NCI-H187 treated with DMSO at 0.1 percent for 48 hours (cell line): Measurements from ENCODE around the gene RNF39.
"Not testable (repeated sequence)": the region's sequence is repeated elsewhere in the genome, so short reads cannot be mapped to it uniquely, and the experiment has no call there.

Experiments used
- DNase-seq: peaks from one replicate; lab custom pipeline; 2025; lab: John Stamatoyannopoulos, UW

RNF39 gene

GRCh38 chr6:30062471-30063178, 12.9 kb downstream of the RNF39 start:
- no peak for DNase-seq

GRCh38 chr6:30061858-30062458, 13.6 kb downstream of the RNF39 start:
- DNase-seq = no peak

GRCh38 chr6:30061092-30061857, 14.3 kb downstream of the RNF39 start, which contains the start of gene POLR1H:
Gene POLR1H, plus strand, starts transcription at chr6:30061265. Its CDS starts 260 bp downstream, at chr6:30061525.
- peak; percentile 78 for DNase-seq

- DNase-seq = no peak
Observed at GRCh38 chr6:30060606-30061091, 14.9 kb downstream of the RNF39 start.

- DNase-seq = no peak
Observed at GRCh38 chr6:30055513-30055912, 20.1 kb downstream of the RNF39 start.

GRCh38 chr6:30053682-30054081, 21.9 kb downstream of the RNF39 start:
- DNase-seq = no peak

GRCh38 chr6:30047220-30047619, 28.3 kb downstream of the RNF39 start:
- no peak for DNase-seq

- no peak for DNase-seq
Observed at GRCh38 chr6:30044630-30045029, 30.9 kb downstream of the RNF39 start.

GRCh38 chr6:30043744-30044143, 31.8 kb downstream of the RNF39 start:
- DNase-seq = no peak

GRCh38 chr6:30042914-30043313, 32.7 kb downstream of the RNF39 start:
- DNase-seq = no peak

- no peak for DNase-seq
Observed at GRCh38 chr6:30042476-30042875, 33.1 kb downstream of the RNF39 start.

GRCh38 chr6:30041821-30042220, 33.7 kb downstream of the RNF39 start:
- DNase-seq = no peak

- DNase-seq = no peak
Observed at GRCh38 chr6:30041221-30041620, 34.3 kb downstream of the RNF39 start.

GRCh38 chr6:30037182-30037788, 38.3 kb downstream of the RNF39 start:
- no peak for DNase-seq

GRCh38 chr6:30035784-30036183, 39.8 kb downstream of the RNF39 start:
- no peak for DNase-seq

GRCh38 chr6:30033440-30033839, 42.1 kb downstream of the RNF39 start:
- not testable (repeated sequence) for DNase-seq

- DNase-seq = no peak
Observed at GRCh38 chr6:30031381-30031780, 44.2 kb downstream of the RNF39 start.

- DNase-seq = no peak
Observed at GRCh38 chr6:30029588-30029987, 46.0 kb downstream of the RNF39 start.

- DNase-seq = no peak
Observed at GRCh38 chr6:30025186-30025585, 50.4 kb downstream of the RNF39 start.

GRCh38 chr6:30022712-30023111, 52.9 kb downstream of the RNF39 start:
- not testable (repeated sequence) for DNase-seq

GRCh38 chr6:30022189-30022588, 53.4 kb downstream of the RNF39 start:
- DNase-seq = no peak

- no peak for DNase-seq
Observed at GRCh38 chr6:30020626-30021025, 54.9 kb downstream of the RNF39 start.
